Activated naive CD4-positive, alpha-beta T cell treated with anti-CD3 and anti-CD28 coated beads, Interleukin-2, amount 10 ng/mL, durations not matched to agents 7 days and 5 days (primary cell): ENCODE results near the gene COL5A2.

Experiments used
- CTCF ChIA-PET: fragments of 350-600 bp; sonication (Branson Sonifier 250); formaldehyde crosslinking; loops from one replicate; lab custom pipeline; 2021; ENCODE audit warnings: antibody characterized with exemption; lab: Charles Lee
- DNase-seq: peaks from one replicate; pipeline ENCODE4 v3.0.0-alpha.2; 2020
- H3K27ac Mint-ChIP-seq: one replicate; pipeline ENCODE4 v1.8.0; 2021; ENCODE audit warnings: mild to moderate bottlenecking, moderate library complexity, mixed read lengths
- H3K27me3 Mint-ChIP-seq: one replicate; pipeline ENCODE4 v1.8.0; 2021; ENCODE audit warnings: mild to moderate bottlenecking, mixed read lengths
- H3K36me3 Mint-ChIP-seq: one replicate; pipeline ENCODE4 v1.8.0; 2021; ENCODE audit warnings: mixed read lengths
- H3K4me1 Mint-ChIP-seq: one replicate; pipeline ENCODE4 v1.8.0; 2021; ENCODE audit warnings: mixed read lengths
- H3K4me3 Mint-ChIP-seq: one replicate; pipeline ENCODE4 v1.8.0; 2021; ENCODE audit warnings: mild to moderate bottlenecking, moderate library complexity, mixed read lengths
- H3K9me3 Mint-ChIP-seq: one replicate; pipeline ENCODE4 v1.8.0; 2021; ENCODE audit warnings: mixed read lengths

The COL5A2 gene

DNA sequence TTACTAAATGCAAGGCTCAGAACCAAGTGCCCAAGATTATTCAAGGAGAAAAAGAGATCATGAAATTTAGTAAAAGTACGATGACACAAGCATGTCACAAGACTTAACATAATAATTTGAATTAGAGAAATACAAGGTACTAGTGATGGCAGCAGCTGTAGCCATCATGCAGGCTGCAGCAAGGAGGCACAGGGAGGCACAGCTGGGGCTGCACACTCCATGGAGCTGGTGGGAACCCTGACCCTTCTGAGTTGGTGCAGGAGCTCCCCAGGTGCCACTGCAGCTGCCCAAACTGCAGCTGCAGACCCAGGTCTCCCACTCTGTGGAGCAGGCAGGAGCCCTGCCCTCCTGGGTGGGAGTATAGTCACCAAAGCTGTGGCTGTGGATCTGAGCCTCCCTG is 159.4 kb downstream of the COL5A2 start:
- Mint-ChIP-seq H3K36me3 (no peaks in the 10 kb centered on the region), H3K4me3 (no peak overlapping the region), H3K9me3 (no peaks in the 10 kb centered on the region), H3K27ac (no peak overlapping the region), H3K27me3 (no peaks in the 10 kb centered on the region), H3K4me1 (no peaks in the 10 kb centered on the region)
- CTCF ChIA-PET = no interaction called here
- no peak for DNase-seq

DNA sequence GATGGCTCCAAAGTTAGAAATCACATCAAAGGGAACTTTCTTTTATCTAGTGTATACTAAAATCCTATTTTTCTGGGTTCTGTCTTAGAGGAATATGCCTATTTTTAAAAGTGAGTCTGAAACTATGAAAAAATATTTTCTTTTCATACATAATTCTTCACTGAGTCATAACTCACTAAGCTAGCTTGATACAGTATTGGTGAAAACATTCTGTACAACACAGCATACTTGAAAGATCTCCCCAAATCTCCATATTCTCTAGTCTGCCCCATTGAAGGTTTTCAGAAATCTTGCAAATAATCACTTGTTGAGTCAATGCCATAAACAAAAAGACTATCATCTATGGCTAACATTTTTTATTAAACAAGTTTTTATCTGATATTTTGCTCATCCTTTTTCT is 160.9 kb downstream of the COL5A2 start:
- H3K36me3 Mint-ChIP-seq = no peaks in the 10 kb centered on the region
- H3K4me3 Mint-ChIP-seq = no peak overlapping the region
- no peak overlapping the region for H3K27ac Mint-ChIP-seq
- no peaks in the 10 kb centered on the region for H3K9me3 Mint-ChIP-seq
- CTCF ChIA-PET = no interaction called here
- no peak for DNase-seq
- no peaks in the 10 kb centered on the region for H3K4me1 Mint-ChIP-seq
- H3K27me3 Mint-ChIP-seq = no peaks in the 10 kb centered on the region

DNA sequence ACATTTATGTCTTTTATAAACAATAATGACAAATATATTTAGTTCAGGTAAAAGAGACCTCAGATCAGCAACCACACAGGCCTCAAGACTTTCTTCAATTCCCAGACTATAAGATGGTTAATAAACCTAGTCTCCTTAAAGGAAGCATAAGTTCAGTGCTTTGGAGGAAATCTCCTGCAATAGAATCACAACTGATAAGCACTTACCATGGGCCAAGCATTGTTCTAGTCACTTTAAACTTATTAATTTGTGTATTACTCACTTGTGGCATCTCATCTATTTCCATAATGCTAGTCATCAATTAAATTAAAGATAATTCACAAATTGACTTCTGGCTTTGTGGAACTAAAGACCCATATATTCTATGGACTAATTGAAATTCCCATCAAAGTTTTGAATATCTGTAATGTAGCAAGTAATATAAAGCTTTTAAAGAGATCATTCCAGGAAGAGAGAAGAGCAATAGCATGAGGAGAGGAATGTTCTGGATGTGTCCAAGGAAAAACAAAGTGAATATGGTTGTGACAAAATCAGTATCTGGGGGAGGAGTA is 163.2 kb downstream of the COL5A2 start:
- Mint-ChIP-seq H3K27ac (no peak overlapping the region), H3K4me3 (no peak overlapping the region), H3K9me3 (no peaks in the 10 kb centered on the region), H3K36me3 (no peaks in the 10 kb centered on the region), H3K4me1 (no peaks in the 10 kb centered on the region), H3K27me3 (no peaks in the 10 kb centered on the region)
- DNase-seq = no peak
- CTCF ChIA-PET = no interaction called here

DNA sequence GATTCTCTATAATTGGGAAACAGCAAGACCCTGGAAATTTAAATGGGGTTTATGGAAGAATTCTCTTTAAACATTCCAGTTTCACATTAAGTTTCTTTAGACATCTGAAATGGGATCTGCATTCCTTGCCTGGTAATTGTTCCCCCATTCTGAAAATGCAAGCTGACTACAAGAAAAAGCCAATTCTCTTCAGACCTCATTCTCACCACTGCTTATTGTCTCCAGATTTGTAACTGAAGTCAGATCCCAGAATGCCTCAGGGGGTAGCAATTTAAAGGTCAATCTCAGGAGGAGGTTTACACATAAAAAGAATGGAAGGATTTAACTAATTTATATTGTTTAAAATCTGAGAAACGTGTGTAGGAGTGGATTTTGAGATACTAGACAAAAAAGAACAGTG is 164.2 kb downstream of the COL5A2 start:
- no peaks in the 10 kb centered on the region for H3K9me3 Mint-ChIP-seq
- no peak for DNase-seq
- H3K27me3 Mint-ChIP-seq = no peaks in the 10 kb centered on the region
- H3K4me1 Mint-ChIP-seq = no peaks in the 10 kb centered on the region
- CTCF ChIA-PET = no interaction called here
- no peak overlapping the region for H3K4me3 Mint-ChIP-seq
- H3K36me3 Mint-ChIP-seq = no peaks in the 10 kb centered on the region
- H3K27ac Mint-ChIP-seq = no peak overlapping the region

DNA sequence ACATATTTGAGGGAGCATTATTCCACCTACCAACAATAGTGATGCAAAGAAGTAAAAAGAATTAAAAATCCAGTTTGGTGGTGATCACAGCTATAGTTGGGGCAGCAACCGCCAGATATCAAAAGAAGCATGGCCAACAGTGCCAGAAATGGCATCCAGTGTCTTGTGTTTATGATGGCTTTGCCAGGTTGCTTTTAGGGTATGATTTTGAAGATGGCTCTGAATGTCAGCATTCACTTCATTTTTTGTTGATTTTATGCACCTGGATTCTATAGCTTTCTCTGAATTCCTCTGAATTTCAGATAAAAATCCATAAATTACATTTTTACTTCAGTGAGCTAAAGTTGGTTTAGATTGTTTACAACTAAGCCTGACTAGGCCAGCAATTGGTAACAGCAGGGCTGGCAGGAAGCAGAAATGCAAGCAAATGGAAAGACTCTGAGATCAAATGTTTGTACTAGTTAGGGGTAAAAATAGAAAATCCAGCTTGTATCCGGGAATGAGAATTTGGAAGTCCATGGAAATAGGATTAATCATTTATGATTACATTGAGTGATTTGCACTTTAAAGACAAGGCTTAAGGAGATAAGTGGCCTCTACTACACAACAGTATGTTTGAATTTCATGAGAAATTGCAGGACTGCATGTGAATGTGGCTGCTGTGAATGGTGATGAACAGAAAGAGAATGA is 165.0 kb downstream of the COL5A2 start:
- Mint-ChIP-seq H3K4me3 (no peak overlapping the region), H3K9me3 (no peaks in the 10 kb centered on the region), H3K27me3 (no peaks in the 10 kb centered on the region), H3K4me1 (no peaks in the 10 kb centered on the region), H3K27ac (no peak overlapping the region), H3K36me3 (no peaks in the 10 kb centered on the region)
- DNase-seq = no peak
- CTCF ChIA-PET = no interaction called here

DNA sequence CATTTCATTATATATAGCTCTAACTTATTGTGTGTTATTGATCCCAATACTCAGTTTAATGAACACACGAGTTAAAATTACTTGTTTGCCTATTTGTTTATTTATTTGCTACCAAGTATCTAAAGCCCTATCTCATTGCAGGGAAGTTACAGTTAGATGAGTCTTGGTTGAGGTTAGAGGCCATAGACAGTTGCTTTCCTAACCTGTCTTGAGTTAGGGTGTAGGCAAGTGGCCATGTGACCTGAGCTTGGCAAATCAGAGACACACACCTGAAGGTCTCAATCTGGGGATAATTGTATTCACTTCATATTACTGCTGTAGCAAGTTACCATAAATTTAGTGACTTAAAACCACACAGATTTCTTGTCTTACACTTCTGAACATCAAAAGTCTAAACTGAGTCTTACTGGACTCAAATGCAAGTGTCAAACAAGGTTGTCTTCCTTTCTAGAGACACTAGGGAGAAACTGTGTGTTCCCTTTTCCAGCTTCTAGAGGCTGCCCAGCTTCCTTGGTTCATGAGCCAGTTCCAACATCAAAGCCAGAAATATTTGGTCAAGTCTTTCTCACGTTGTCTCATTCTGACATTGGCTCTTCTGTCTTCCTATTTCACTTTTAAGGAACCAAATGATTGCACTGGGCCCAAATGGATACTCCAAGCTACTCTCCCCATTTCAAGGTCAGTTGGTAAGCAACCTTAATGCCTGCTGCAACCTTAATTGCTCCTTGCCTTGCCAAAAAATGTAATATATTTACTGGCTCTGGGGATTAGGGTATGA is 165.7 kb downstream of the COL5A2 start:
- Mint-ChIP-seq H3K36me3 (no peaks in the 10 kb centered on the region), H3K4me1 (no peaks in the 10 kb centered on the region), H3K27me3 (no peaks in the 10 kb centered on the region), H3K4me3 (no peak overlapping the region), H3K9me3 (no peaks in the 10 kb centered on the region), H3K27ac (no peak overlapping the region)
- CTCF ChIA-PET = no interaction called here
- DNase-seq = no peak

DNA sequence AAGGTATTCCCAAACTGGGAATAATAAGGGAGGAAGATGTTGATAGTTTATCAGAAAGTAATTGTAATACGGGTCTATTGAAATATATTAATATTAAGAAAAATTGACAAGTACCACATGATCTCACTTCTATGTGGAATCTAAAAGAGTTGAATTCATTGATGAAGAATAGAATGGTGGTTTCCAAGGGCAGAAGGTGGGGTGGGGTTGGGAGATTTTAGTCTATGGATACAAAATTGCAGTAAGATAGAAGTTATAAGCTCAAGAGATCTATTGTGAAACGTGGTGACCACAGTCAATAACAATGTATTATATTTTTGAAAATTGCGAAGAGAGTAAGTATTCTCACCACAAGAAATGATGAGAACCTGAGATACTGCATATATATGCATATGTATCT is 166.5 kb downstream of the COL5A2 start:
- DNase-seq = no peak
- CTCF ChIA-PET = no interaction called here
- H3K27ac Mint-ChIP-seq = no peak overlapping the region
- H3K9me3 Mint-ChIP-seq = no peaks in the 10 kb centered on the region
- no peak overlapping the region for H3K4me3 Mint-ChIP-seq
- H3K4me1 Mint-ChIP-seq = no peaks in the 10 kb centered on the region
- no peaks in the 10 kb centered on the region for H3K36me3 Mint-ChIP-seq
- no peaks in the 10 kb centered on the region for H3K27me3 Mint-ChIP-seq

DNA sequence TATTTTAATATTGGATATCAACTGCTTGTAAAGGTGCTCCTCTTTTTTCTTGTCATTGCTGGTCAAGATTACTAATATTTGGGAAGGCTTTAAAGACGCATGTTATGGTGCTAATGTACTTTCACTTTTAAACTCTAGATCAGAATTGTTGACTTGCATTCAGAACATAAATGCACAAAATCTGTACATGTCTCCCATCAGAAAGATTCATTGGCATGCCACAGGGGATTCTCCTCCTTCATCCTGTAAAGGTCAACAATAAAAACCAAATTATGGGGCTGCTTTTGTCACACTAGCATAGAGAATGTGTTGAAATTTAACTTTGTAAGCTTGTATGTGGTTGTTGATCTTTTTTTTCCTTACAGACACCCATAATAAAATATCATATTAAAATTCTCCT is 167.2 kb downstream of the COL5A2 start:
- no peak for DNase-seq
- Mint-ChIP-seq H3K27ac (no peak overlapping the region), H3K4me3 (no peak overlapping the region), H3K4me1 (no peaks in the 10 kb centered on the region), H3K27me3 (no peaks in the 10 kb centered on the region), H3K9me3 (no peaks in the 10 kb centered on the region), H3K36me3 (no peaks in the 10 kb centered on the region)
- CTCF ChIA-PET = no interaction called here

DNA sequence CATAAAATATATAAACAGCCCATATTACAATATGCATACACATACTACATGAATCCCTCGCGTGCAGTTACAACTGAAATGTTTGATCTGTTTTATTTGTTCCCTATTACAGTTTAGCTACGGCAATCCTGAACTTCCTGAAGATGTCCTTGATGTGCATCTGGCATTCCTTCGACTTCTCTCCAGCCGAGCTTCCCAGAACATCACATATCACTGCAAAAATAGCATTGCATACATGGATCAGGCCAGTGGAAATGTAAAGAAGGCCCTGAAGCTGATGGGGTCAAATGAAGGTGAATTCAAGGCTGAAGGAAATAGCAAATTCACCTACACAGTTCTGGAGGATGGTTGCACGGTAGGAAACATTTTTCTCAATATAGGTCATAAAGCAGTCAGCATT is 169.0 kb downstream of the COL5A2 start:
- no peak overlapping the region for H3K4me3 Mint-ChIP-seq
- no peak overlapping the region for H3K27ac Mint-ChIP-seq
- H3K4me1 Mint-ChIP-seq = no peaks in the 10 kb centered on the region
- no peaks in the 10 kb centered on the region for H3K36me3 Mint-ChIP-seq
- CTCF ChIA-PET = no interaction called here
- H3K9me3 Mint-ChIP-seq = no peaks in the 10 kb centered on the region
- H3K27me3 Mint-ChIP-seq = no peaks in the 10 kb centered on the region
- no peak for DNase-seq

DNA sequence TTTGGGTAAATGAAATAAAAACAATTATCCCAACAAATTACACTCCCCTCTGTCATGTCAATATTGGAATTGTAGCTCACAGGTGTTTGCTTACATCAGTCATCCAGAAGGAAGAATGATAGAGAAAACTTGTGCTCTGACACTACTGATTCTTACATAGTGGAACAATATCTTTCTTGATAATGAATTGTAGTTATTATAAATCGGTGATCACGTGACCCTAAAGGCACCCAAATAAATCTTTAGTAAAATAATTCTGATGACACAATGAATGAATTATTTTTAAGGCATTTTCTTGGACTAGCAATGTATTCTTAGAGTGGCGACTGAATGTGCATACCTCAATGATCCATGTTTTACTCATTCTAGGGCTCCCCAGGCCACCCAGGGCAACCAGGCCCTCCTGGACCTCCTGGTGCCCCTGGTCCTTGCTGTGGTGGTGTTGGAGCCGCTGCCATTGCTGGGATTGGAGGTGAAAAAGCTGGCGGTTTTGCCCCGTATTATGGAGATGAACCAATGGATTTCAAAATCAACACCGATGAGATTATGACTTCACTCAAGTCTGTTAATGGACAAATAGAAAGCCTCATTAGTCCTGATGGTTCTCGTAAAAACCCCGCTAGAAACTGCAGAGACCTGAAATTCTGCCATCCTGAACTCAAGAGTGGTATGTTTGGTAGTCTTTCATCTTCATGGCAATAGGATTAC is 170.9 kb downstream of the COL5A2 start:
- no peaks in the 10 kb centered on the region for H3K36me3 Mint-ChIP-seq
- no peak overlapping the region for H3K27ac Mint-ChIP-seq
- H3K4me1 Mint-ChIP-seq = no peaks in the 10 kb centered on the region
- CTCF ChIA-PET = no interaction called here
- no peaks in the 10 kb centered on the region for H3K9me3 Mint-ChIP-seq
- H3K4me3 Mint-ChIP-seq = no peak overlapping the region
- no peaks in the 10 kb centered on the region for H3K27me3 Mint-ChIP-seq
- DNase-seq = no peak

DNA sequence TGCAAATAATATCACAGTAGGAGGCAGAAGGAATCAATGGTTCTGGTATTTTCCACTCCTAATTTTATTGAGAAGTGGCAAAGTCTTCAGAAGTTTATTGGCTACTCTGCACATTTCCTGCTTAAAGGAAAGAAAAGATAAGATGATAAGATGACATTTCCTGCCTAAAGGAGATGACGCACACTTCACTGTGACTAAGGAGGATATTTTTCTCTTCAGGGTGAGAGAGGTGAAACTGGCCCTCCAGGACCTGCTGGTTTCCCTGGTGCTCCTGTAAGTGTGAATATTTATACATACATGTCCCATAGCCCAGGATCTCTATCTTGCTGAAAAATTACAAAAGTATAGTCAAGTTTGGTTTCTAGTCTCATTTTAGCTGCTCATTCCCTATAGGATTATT is 177.5 kb downstream of the COL5A2 start:
- CTCF ChIA-PET = no interaction called here
- peaks cover 3% of the 10 kb centered on the region for H3K4me1 Mint-ChIP-seq
- no peak overlapping the region for H3K27ac Mint-ChIP-seq
- H3K9me3 Mint-ChIP-seq = no peaks in the 10 kb centered on the region
- H3K27me3 Mint-ChIP-seq = no peaks in the 10 kb centered on the region
- H3K36me3 Mint-ChIP-seq = no peaks in the 10 kb centered on the region
- DNase-seq = no peak
- H3K4me3 Mint-ChIP-seq = no peak overlapping the region

DNA sequence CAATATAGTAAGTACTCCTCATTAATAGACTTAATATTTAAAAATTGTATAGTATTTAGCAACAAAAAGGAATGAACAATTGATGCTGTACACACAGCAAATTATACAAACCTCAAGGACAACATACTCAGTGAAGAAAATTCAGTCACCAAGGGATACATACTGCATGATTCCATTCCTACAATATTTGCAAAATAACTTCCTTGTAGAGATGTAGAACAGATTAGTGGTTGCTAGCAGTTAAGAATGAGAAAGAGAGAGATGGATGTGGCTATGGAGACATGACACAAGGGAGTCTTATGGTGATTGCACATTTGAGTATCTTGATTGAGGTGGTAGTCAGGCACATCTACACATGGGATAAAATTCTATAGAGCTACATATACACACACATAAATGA is 179.3 kb downstream of the COL5A2 start:
- no peaks in the 10 kb centered on the region for H3K9me3 Mint-ChIP-seq
- no peak for DNase-seq
- H3K27me3 Mint-ChIP-seq = no peaks in the 10 kb centered on the region
- CTCF ChIA-PET = no interaction called here
- H3K4me3 Mint-ChIP-seq = no peak overlapping the region
- H3K4me1 Mint-ChIP-seq = peaks cover 3% of the 10 kb centered on the region
- no peak overlapping the region for H3K27ac Mint-ChIP-seq
- H3K36me3 Mint-ChIP-seq = no peaks in the 10 kb centered on the region

DNA sequence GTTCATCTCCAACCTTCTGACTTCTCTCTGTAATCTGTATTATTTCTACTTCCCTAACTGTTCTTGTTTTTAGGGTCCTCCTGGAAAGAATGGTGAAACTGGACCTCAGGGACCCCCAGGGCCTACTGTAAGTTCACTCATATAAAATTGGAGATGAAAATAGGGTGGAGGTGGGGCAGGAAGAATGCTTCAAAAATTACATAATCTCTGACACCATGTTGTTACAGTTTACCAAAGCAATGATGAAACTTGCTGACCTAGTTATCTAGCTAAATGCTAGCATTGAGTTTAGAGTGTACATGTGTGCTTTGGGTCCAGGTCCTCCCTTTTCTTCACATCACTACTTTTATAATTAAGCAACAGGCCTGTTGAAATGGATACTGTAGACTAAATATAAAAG is 182.3 kb downstream of the COL5A2 start:
- no peaks in the 10 kb centered on the region for H3K36me3 Mint-ChIP-seq
- H3K27me3 Mint-ChIP-seq = no peaks in the 10 kb centered on the region
- CTCF ChIA-PET = no interaction called here
- DNase-seq = no peak
- H3K4me1 Mint-ChIP-seq = peaks cover 3% of the 10 kb centered on the region
- no peak overlapping the region for H3K4me3 Mint-ChIP-seq
- H3K9me3 Mint-ChIP-seq = no peaks in the 10 kb centered on the region
- no peak overlapping the region for H3K27ac Mint-ChIP-seq

DNA sequence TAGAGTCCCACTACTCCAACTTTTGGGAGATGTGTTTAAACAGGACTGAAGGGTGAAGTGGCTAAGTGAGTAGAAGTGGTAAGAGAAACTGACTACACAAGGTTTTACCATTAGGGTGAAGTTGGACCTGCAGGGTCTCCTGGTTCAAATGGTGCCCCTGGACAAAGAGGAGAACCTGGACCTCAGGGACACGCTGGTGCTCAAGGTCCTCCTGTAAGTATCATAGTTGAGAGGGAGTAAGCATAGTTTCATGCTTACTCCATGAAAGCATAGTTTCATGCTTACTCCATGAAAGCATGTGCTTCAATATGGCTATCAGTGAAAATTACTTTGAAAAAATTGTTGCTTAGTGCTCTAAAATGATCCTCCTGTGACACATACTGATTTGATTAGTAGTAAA is 186.3 kb downstream of the COL5A2 start:
- Mint-ChIP-seq H3K4me3 (no peak overlapping the region), H3K36me3 (no peaks in the 10 kb centered on the region), H3K27me3 (no peaks in the 10 kb centered on the region), H3K27ac (no peak overlapping the region), H3K9me3 (no peaks in the 10 kb centered on the region), H3K4me1 (no peaks in the 10 kb centered on the region)
- DNase-seq = no peak
- CTCF ChIA-PET = no interaction called here

DNA sequence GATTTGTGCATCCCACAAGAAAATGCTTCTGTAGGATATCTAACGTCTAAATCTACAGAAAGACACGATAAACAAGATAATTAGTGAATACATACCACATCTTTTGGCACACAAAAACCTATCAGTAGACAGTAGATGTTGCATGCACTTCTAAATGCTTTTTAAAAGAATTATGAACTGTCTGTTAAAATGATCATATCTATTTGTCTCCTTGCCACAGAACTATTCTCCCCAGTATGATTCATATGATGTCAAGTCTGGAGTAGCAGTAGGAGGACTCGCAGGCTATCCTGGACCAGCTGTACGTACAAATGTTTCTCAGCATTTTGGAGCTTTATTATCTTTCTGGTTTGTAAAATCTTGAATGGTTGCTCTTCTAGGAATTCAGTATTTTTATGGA is 192.7 kb downstream of the COL5A2 start:
- CTCF ChIA-PET = no interaction called here
- DNase-seq = no peak
- Mint-ChIP-seq H3K9me3 (no peaks in the 10 kb centered on the region), H3K27me3 (no peaks in the 10 kb centered on the region), H3K36me3 (no peaks in the 10 kb centered on the region), H3K27ac (no peak overlapping the region), H3K4me3 (no peak overlapping the region), H3K4me1 (no peaks in the 10 kb centered on the region)
